AG04449 (cell line): ENCODE results near the gene MCU.
"Not testable (repeated sequence)": the region's sequence is repeated elsewhere in the genome, so short reads cannot be mapped to it uniquely, and the experiment has no call there.

ENCODE experiments used
- CTCF ChIA-PET: fragments of 350-600 bp; formaldehyde crosslinking; extraction: SDS; loops from one replicate; lab custom pipeline; 2021; ENCODE audit warnings: antibody characterized with exemption; lab: Yijun Ruan, JAX
- POLR2A ChIA-PET: fragments of 400-600, 350-600 bp; formaldehyde crosslinking; extraction: SDS; loops from one replicate; lab custom pipeline; 2020; ENCODE audit warnings: antibody characterized with exemption, inconsistent platforms; lab: Yijun Ruan, JAX
- DNase-seq: peaks from one replicate; pipeline ENCODE4 v3.0.0-alpha.2; 2010; ENCODE audit warnings: low read depth, low spot score
- H3K4me3 ChIP-seq: 2 replicates; pipeline ENCODE4 v1.5.1; 2011; ENCODE audit warnings: low read depth, mild to moderate bottlenecking, control low read depth, low read length
- TF ChIP-seq, protein P1 (sequence below): IDR thresholded peaks from one replicate; pipeline ENCODE4 v1.5.1; 2011; ENCODE audit warnings: mild to moderate bottlenecking, moderate library complexity, low read length, control low read depth, inconsistent platforms; ENCODE audit not compliant: insufficient read depth; ENCODE audit errors: missing control alignments

The MCU gene

DNA sequence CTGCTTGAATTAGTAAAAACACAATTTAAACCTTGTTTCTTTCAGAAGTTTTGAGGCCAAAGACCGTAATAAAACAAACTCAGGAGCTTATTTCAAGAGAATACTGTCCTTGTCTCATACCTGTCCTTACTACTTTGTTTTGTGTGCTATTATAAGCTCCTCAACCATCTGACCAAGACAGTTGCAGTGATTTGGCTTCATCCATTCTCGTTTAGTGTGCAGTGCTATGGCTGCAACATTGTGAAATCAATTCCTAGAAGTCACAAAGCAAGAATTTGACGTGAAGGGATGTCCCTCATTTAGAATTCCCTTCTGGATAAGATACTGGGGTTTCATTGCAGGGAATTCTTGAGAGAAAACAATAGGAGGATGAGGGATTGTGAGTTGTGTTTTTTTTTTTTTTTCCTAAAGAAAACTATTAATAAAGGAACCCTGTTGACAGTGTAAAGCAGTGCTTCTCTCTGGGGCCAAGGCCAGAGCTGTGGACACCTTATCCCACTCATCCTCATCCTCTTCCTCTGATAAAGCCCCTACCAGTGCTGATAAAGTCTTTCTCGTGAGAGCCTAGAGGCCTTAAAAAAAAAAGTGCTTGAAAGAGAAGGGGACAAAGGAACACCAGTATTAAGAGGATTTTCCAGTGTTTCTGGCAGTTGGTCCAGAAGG is 201.3 kb downstream of the MCU start, which contains the start of gene OIT3:
TSS of gene OIT3 (plus strand) at position 604 of the 663 bp plus-strand sequence. CDS start 60 bp downstream, outside the sequence.
- ChIA-PET CTCF (no interaction called here), POLR2A (no interaction called here)
- DNase-seq, result no peak
- no peak within 1 kb of the TSS for H3K4me3 ChIP-seq
- TF ChIP-seq, protein P1, sequence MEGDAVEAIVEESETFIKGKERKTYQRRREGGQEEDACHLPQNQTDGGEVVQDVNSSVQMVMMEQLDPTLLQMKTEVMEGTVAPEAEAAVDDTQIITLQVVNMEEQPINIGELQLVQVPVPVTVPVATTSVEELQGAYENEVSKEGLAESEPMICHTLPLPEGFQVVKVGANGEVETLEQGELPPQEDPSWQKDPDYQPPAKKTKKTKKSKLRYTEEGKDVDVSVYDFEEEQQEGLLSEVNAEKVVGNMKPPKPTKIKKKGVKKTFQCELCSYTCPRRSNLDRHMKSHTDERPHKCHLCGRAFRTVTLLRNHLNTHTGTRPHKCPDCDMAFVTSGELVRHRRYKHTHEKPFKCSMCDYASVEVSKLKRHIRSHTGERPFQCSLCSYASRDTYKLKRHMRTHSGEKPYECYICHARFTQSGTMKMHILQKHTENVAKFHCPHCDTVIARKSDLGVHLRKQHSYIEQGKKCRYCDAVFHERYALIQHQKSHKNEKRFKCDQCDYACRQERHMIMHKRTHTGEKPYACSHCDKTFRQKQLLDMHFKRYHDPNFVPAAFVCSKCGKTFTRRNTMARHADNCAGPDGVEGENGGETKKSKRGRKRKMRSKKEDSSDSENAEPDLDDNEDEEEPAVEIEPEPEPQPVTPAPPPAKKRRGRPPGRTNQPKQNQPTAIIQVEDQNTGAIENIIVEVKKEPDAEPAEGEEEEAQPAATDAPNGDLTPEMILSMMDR, result no peak

DNA sequence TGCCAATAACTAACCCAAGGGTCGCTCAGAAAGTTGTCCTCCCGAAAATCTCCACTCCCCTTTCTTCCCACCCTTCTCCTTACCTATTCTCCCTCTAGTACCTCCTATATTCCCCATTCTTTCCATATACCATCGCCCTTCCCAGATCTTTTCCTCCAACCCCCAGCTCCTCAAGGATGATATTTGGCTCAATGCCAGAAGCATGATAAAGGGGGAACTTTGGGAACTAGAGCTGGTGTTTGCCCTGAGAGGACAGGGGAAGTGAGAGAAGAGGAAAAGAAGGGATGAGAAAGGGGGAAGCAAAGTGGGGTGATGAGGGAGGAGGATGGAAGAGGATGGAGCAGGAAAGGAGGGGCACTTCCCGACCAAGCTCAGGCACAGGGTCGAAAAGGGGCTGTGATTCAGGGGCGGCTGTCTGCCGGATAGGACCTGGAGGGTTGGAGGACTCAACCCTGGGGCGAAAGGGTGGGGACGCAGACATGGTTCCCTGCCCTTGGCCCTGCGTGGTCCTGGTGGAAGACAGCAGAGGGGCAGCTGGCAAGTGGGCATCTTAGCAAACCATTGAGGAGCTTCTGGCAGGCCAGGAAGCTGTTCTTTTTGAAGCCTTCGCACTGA is 203.4 kb downstream of the MCU start:
- POLR2A ChIA-PET, result no interaction called here
- TF ChIP-seq, protein P1, result no peak
- CTCF ChIA-PET, result interaction anchor here (1.0 kb wide), 1 partner anchor 22 kb away, joined by 4 read pairs; no protein-coding TSS in a partner anchor
- H3K4me3 ChIP-seq, result no peak overlapping the region
- DNase-seq, result no peak

DNA sequence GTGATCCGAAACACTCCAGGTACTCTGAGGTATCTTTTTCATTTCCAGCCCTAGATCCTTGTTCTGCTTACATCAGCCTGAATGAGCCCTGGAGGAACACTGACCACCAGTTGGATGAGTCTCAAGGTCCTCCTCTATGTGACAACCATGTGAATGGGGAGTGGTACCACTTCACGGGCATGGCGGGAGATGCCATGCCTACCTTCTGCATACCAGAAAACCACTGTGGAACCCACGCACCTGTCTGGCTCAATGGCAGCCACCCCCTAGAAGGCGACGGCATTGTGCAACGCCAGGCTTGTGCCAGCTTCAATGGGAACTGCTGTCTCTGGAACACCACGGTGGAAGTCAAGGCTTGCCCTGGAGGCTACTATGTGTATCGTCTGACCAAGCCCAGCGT is 206.7 kb downstream of the MCU start:
- POLR2A ChIA-PET, result no interaction called here
- CTCF ChIA-PET, result no interaction called here
- TF ChIP-seq, protein P1, result no peak
- no peak for DNase-seq
- no peak overlapping the region for H3K4me3 ChIP-seq

DNA sequence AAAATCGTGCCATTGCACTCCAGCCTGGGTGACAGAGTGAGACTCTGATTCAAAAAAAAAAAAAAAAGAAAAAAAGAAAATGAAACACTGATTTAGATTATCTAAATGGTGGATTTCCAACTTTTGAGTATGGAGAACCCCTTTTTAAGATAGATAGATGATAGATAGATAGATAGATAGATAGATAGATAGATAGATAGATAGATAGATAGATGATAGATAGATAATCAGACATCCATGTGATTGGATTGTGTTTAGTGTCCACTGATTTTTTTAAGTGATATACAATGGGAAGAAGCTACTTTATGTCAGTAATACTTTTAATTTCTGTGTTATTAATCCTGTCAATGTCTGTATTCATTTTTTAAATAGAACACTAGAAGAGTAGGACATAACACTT is 207.6 kb downstream of the MCU start:
- DNase-seq, result no peak
- H3K4me3 ChIP-seq, result no peak overlapping the region
- ChIA-PET CTCF (no interaction called here), POLR2A (no interaction called here)
- TF ChIP-seq, protein P1, result no peak

DNA sequence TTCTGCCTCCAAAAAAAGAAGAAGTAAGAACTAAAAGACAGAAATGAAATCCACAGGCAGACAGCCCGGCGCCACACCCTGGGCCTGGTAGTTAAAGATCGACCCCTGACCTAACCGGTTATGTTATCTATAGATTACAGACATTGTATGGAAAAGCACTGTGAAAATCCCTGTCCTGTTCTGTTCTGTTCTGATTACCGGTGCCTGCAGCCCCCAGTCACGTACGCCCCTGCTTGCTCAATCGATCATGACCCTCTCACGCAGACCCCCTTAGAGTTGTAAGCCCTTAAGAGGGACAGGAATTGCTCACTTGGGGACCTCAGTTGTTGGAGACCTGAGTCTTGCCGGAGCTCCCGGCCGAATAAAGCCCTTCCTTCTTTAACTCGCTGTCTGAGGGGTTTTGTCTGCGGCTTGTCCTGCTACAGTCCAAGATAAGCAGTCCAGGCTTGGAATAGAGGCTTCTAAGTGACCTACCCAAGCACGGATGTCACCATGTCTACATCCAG is 212.1 kb downstream of the MCU start:
- H3K4me3 ChIP-seq, POLR2A ChIA-PET, CTCF ChIA-PET, DNase-seq: not testable (repeated sequence)

DNA sequence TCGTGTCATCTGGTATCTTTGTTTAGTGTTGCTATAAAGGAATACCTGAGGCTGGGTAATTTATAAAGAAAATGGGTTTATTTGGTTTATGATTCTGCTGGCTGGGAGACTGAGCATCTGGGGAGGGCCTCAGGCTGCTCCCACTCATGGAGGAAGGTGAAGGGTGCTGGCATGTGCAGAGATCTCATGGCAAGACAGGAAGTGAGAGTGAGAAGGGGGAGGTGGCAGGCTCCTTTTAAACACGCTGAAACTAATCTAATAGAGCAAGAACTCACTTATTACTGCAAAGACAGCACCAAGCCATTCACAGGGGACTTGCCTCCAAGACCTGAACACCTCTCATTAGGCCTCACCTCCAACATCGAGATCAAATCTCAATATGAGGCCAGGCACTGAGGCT is 212.9 kb downstream of the MCU start:
- TF ChIP-seq, protein P1, result no peak
- DNase-seq, result no peak
- ChIA-PET POLR2A (no interaction called here), CTCF (no interaction called here)
- H3K4me3 ChIP-seq, result no peak overlapping the region

DNA sequence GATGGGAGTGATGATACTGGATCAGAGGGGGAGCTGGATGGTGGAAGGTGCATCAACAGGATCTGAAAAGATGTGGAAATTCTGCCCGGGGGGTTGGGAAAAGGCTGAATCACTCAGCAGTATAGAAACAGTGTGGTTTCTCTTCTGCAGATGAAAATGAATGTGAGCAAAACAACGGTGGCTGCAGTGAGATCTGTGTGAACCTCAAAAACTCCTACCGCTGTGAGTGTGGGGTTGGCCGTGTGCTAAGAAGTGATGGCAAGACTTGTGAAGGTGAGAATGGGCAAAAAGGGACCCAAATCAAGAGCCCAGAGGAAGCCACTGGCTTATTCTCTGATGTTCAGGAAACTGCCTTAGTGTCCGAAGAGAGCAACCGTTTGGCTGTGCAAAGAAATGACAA is 214.5 kb downstream of the MCU start:
- no peak overlapping the region for H3K4me3 ChIP-seq
- TF ChIP-seq, protein P1, result no peak
- ChIA-PET POLR2A (no interaction called here), CTCF (no interaction called here)
- DNase-seq, result no peak
